T1000 (cell line): ENCODE data around the gene GTF2H3.

Experiments used
- DNase-seq: peaks from one replicate; lab custom pipeline; 2025; ENCODE audit warnings: mixed read lengths; lab: John Stamatoyannopoulos, UW

GTF2H3 gene

GRCh38 chr12:123707466-123707865 lies 73.8 kb downstream of the GTF2H3 start:
- no peak for DNase-seq
